Measurements from ENCODE around the gene COLEC11. TPM values are rescaled to one million over a fixed set of nuclear protein-coding genes. Genes with fewer than 3 reads are reported as not detected.

Gene COLEC11
- total and polyA plus RNA-seq, 2 donors, result 5.2 to 9.2 TPM

GRCh38 chr2:3664925-3665324 lies 70.0 kb downstream of the COLEC11 start:
- Histone ChIP-seq H3K27ac (ENCODE audit: low read depth in 1 of 2, low read length in 1 of 2) (no peak overlapping the region), H3K4me1 (ENCODE audit: control insufficient read depth in 2 of 2, insufficient read depth in 2 of 2, low read length in 2 of 2) (peaks cover 0 to 9% of the 10 kb centered on the region in 2 donors), H3K36me3 (ENCODE audit: control insufficient read depth in 2 of 2, insufficient read depth in 2 of 2, low read length in 1 of 2) (no peaks in the 10 kb centered on the region), H3K4me3 (ENCODE audit: low read length in 2 of 2) (no peak overlapping the region), H3K27me3 (ENCODE audit: control insufficient read depth in 2 of 2, insufficient read depth in 1 of 2, low read length in 1 of 2) (no peaks in the 10 kb centered on the region), H3K9me3 (ENCODE audit: control insufficient read depth in 2 of 2, insufficient read depth in 1 of 2, low read length in 1 of 2) (no peaks in the 10 kb centered on the region)
- no peak for DNase-seq (ENCODE audit: low read depth in 6 of 9, low spot score in 9 of 9)
- WGBS, result 96% methylated on average over 8 of the region's 8 CpGs

GRCh38 chr2:3665886-3666612 lies 71.1 kb downstream of the COLEC11 start:
- 95% methylated on average over 16 of the region's 16 CpGs for WGBS
- no peaks in the 10 kb centered on the region for H3K27me3 ChIP-seq (ENCODE audit: control insufficient read depth in 2 of 2, insufficient read depth in 1 of 2, low read length in 1 of 2)
- H3K4me3 ChIP-seq (ENCODE audit: low read length in 2 of 2), result no peak overlapping the region
- no peak for DNase-seq (ENCODE audit: low read depth in 6 of 9, low spot score in 9 of 9)
- H3K36me3 ChIP-seq (ENCODE audit: control insufficient read depth in 2 of 2, insufficient read depth in 2 of 2, low read length in 1 of 2), result no peaks in the 10 kb centered on the region
- no peaks in the 10 kb centered on the region for H3K9me3 ChIP-seq (ENCODE audit: control insufficient read depth in 2 of 2, insufficient read depth in 1 of 2, low read length in 1 of 2)
- no peak overlapping the region for H3K27ac ChIP-seq (ENCODE audit: low read depth in 1 of 2, low read length in 1 of 2)
- H3K4me1 ChIP-seq (ENCODE audit: control insufficient read depth in 2 of 2, insufficient read depth in 2 of 2, low read length in 2 of 2), result peaks cover 0 to 5% of the 10 kb centered on the region in 2 donors

- no peaks in the 10 kb centered on the region for H3K9me3 ChIP-seq (ENCODE audit: control insufficient read depth in 2 of 2, insufficient read depth in 1 of 2, low read length in 1 of 2)
- H3K4me1 ChIP-seq (ENCODE audit: control insufficient read depth in 2 of 2, insufficient read depth in 2 of 2, low read length in 2 of 2), result peaks cover 0 to 5% of the 10 kb centered on the region in 2 donors
- H3K27ac ChIP-seq (ENCODE audit: low read depth in 1 of 2, low read length in 1 of 2), result peak overlapping the region in 1 of 2 donors; percentile 55
- 91% methylated on average over 18 of the region's 18 CpGs for WGBS
- no peaks in the 10 kb centered on the region for H3K36me3 ChIP-seq (ENCODE audit: control insufficient read depth in 2 of 2, insufficient read depth in 2 of 2, low read length in 1 of 2)
- no peak overlapping the region for H3K4me3 ChIP-seq (ENCODE audit: low read length in 2 of 2)
- DNase-seq (ENCODE audit: low read depth in 6 of 9, low spot score in 9 of 9), result no peak
- no peaks in the 10 kb centered on the region for H3K27me3 ChIP-seq (ENCODE audit: control insufficient read depth in 2 of 2, insufficient read depth in 1 of 2, low read length in 1 of 2)
Observed at GRCh38 chr2:3666613-3666975, 71.7 kb downstream of the COLEC11 start.

- Histone ChIP-seq H3K27ac (ENCODE audit: low read depth in 1 of 2, low read length in 1 of 2) (peak overlapping the region in 1 of 2 donors; percentile 55), H3K4me1 (ENCODE audit: control insufficient read depth in 2 of 2, insufficient read depth in 2 of 2, low read length in 2 of 2) (peaks cover 0 to 2% of the 10 kb centered on the region in 2 donors), H3K4me3 (ENCODE audit: low read length in 2 of 2) (no peak overlapping the region), H3K9me3 (ENCODE audit: control insufficient read depth in 2 of 2, insufficient read depth in 1 of 2, low read length in 1 of 2) (no peaks in the 10 kb centered on the region), H3K36me3 (ENCODE audit: control insufficient read depth in 2 of 2, insufficient read depth in 2 of 2, low read length in 1 of 2) (no peaks in the 10 kb centered on the region), H3K27me3 (ENCODE audit: control insufficient read depth in 2 of 2, insufficient read depth in 1 of 2, low read length in 1 of 2) (no peaks in the 10 kb centered on the region)
- WGBS, result 85% methylated on average over 23 of the region's 23 CpGs
- no peak for DNase-seq (ENCODE audit: low read depth in 6 of 9, low spot score in 9 of 9)
Observed at GRCh38 chr2:3667151-3667631, 72.3 kb downstream of the COLEC11 start.

- no peaks in the 10 kb centered on the region for H3K36me3 ChIP-seq (ENCODE audit: control insufficient read depth in 2 of 2, insufficient read depth in 2 of 2, low read length in 1 of 2)
- no peak overlapping the region for H3K4me3 ChIP-seq (ENCODE audit: low read length in 2 of 2)
- WGBS, result 94% methylated on average over 8 of the region's 8 CpGs
- H3K4me1 ChIP-seq (ENCODE audit: control insufficient read depth in 2 of 2, insufficient read depth in 2 of 2, low read length in 2 of 2), result no peaks in the 10 kb centered on the region
- no peaks in the 10 kb centered on the region for H3K9me3 ChIP-seq (ENCODE audit: control insufficient read depth in 2 of 2, insufficient read depth in 1 of 2, low read length in 1 of 2)
- no peak for DNase-seq (ENCODE audit: low read depth in 6 of 9, low spot score in 9 of 9)
- H3K27me3 ChIP-seq (ENCODE audit: control insufficient read depth in 2 of 2, insufficient read depth in 1 of 2, low read length in 1 of 2), result no peaks in the 10 kb centered on the region
- H3K27ac ChIP-seq (ENCODE audit: low read depth in 1 of 2, low read length in 1 of 2), result no peak overlapping the region
Observed at GRCh38 chr2:3669656-3670055, 74.7 kb downstream of the COLEC11 start.

- DNase-seq (ENCODE audit: low read depth in 6 of 9, low spot score in 9 of 9), result no peak
- WGBS, result 96% methylated on average over 15 of the region's 15 CpGs
Observed at GRCh38 chr2:3670376-3670775, 75.5 kb downstream of the COLEC11 start.

GRCh38 chr2:3670941-3671340 lies 76.0 kb downstream of the COLEC11 start:
- no peaks in the 10 kb centered on the region for H3K36me3 ChIP-seq (ENCODE audit: control insufficient read depth in 2 of 2, insufficient read depth in 2 of 2, low read length in 1 of 2)
- no peaks in the 10 kb centered on the region for H3K4me1 ChIP-seq (ENCODE audit: control insufficient read depth in 2 of 2, insufficient read depth in 2 of 2, low read length in 2 of 2)
- 92% methylated on average over 11 of the region's 11 CpGs for WGBS
- H3K4me3 ChIP-seq (ENCODE audit: low read length in 2 of 2), result no peak overlapping the region
- DNase-seq (ENCODE audit: low read depth in 6 of 9, low spot score in 9 of 9), result no peak
- H3K27ac ChIP-seq (ENCODE audit: low read depth in 1 of 2, low read length in 1 of 2), result no peak overlapping the region
- no peaks in the 10 kb centered on the region for H3K27me3 ChIP-seq (ENCODE audit: control insufficient read depth in 2 of 2, insufficient read depth in 1 of 2, low read length in 1 of 2)
- no peaks in the 10 kb centered on the region for H3K9me3 ChIP-seq (ENCODE audit: control insufficient read depth in 2 of 2, insufficient read depth in 1 of 2, low read length in 1 of 2)

More at GRCh38 chr2:3670376-3670775, 75.5 kb downstream of the COLEC11 start:
- Histone ChIP-seq H3K36me3 (ENCODE audit: control insufficient read depth in 2 of 2, insufficient read depth in 2 of 2, low read length in 1 of 2) (no peaks in the 10 kb centered on the region), H3K27ac (ENCODE audit: low read depth in 1 of 2, low read length in 1 of 2) (no peak overlapping the region), H3K27me3 (ENCODE audit: control insufficient read depth in 2 of 2, insufficient read depth in 1 of 2, low read length in 1 of 2) (no peaks in the 10 kb centered on the region), H3K4me3 (ENCODE audit: low read length in 2 of 2) (no peak overlapping the region), H3K9me3 (ENCODE audit: control insufficient read depth in 2 of 2, insufficient read depth in 1 of 2, low read length in 1 of 2) (no peaks in the 10 kb centered on the region), H3K4me1 (ENCODE audit: control insufficient read depth in 2 of 2, insufficient read depth in 2 of 2, low read length in 2 of 2) (no peaks in the 10 kb centered on the region)

GRCh38 chr2:3672861-3673678 lies 78.2 kb downstream of the COLEC11 start:
- no peak overlapping the region for H3K27ac ChIP-seq (ENCODE audit: low read depth in 1 of 2, low read length in 1 of 2)
- no peak for DNase-seq (ENCODE audit: low read depth in 6 of 9, low spot score in 9 of 9)
- no peak overlapping the region for H3K4me3 ChIP-seq (ENCODE audit: low read length in 2 of 2)
- 88% methylated on average over 9 of the region's 9 CpGs for WGBS
- no peaks in the 10 kb centered on the region for H3K4me1 ChIP-seq (ENCODE audit: control insufficient read depth in 2 of 2, insufficient read depth in 2 of 2, low read length in 2 of 2)
- H3K36me3 ChIP-seq (ENCODE audit: control insufficient read depth in 2 of 2, insufficient read depth in 2 of 2, low read length in 1 of 2), result no peaks in the 10 kb centered on the region
- no peaks in the 10 kb centered on the region for H3K9me3 ChIP-seq (ENCODE audit: control insufficient read depth in 2 of 2, insufficient read depth in 1 of 2, low read length in 1 of 2)
- H3K27me3 ChIP-seq (ENCODE audit: control insufficient read depth in 2 of 2, insufficient read depth in 1 of 2, low read length in 1 of 2), result no peaks in the 10 kb centered on the region

All from thymus (tissue), 11 donors.